CD4-positive, alpha-beta T cell (primary cell): ENCODE data around the gene ENO1. TPM values are rescaled to one million over a fixed set of nuclear protein-coding genes. Genes with fewer than 3 reads are reported as not detected.

ENCODE experiments used
- ATAC-seq: fragments of 200-7000 bp; cut with Tn5 transposase; one replicate; pipeline ENCODE4 v1.10.0; 2022; ENCODE audit warnings: mild to moderate bottlenecking; ENCODE audit not compliant: poor library complexity
- CTCF ChIA-PET: fragments of 350-600 bp; sonication (Branson Sonifier 250); formaldehyde crosslinking; loops from one replicate; lab custom pipeline; 2021; ENCODE audit warnings: antibody characterized with exemption, inconsistent platforms; lab: Charles Lee
- POLR2A ChIA-PET: fragments of 350-600 bp; sonication (Branson Sonifier 250); formaldehyde crosslinking; loops from one replicate; lab custom pipeline; 2021; ENCODE audit warnings: antibody characterized with exemption, inconsistent platforms; lab: Charles Lee
- DNase-seq, 14 experiments: peaks; one replicate each; pipeline ENCODE4 v3.0.0-alpha.2; 2013 to 2020; ENCODE audit warnings: mixed read lengths in 2 of 14
- H3K27ac ChIP-seq, 2 donors: one replicate each; pipeline versions ENCODE4 v1.5.1 to v1.7.0; 2013; ENCODE audit warnings: low read length in 2 of 2, low read depth in 1 of 2, mild to moderate bottlenecking in 1 of 2
- H3K27me3 ChIP-seq, 2 experiments: 1 replicate in 1 of 2; 2 replicates in 1 of 2; pipeline versions ENCODE4 v1.6.1 to v1.7.0; 2013; ENCODE audit warnings: low read length in 2 of 2, control low read depth in 1 of 2, mild to moderate bottlenecking in 1 of 2, moderate library complexity in 1 of 2; ENCODE audit not compliant: insufficient read depth in 2 of 2, control insufficient read depth in 1 of 2
- H3K36me3 ChIP-seq: one replicate; pipeline ENCODE4 v1.6.1; 2013; ENCODE audit warnings: low read length, control low read depth; ENCODE audit not compliant: insufficient read depth
- H3K4me1 ChIP-seq: one replicate; pipeline ENCODE4 v1.6.1; 2013; ENCODE audit warnings: low read length, control low read depth; ENCODE audit not compliant: insufficient read depth
- H3K4me3 ChIP-seq: one replicate; pipeline ENCODE4 v1.5.1; 2013; ENCODE audit warnings: mild to moderate bottlenecking, low read length, moderate library complexity
- H3K9me3 ChIP-seq, 2 experiments: 1 replicate in 1 of 2; 2 replicates in 1 of 2; pipeline versions ENCODE4 v1.6.1 to v1.7.0; 2013; ENCODE audit warnings: low read length in 2 of 2, mild to moderate bottlenecking in 2 of 2, control low read depth in 1 of 2, moderate library complexity in 1 of 2; ENCODE audit not compliant: control insufficient read depth in 1 of 2, insufficient read depth in 1 of 2
- H3K27ac Mint-ChIP-seq: one replicate; pipeline ENCODE4 v1.8.0; 2020; ENCODE audit warnings: mixed read lengths
- H3K27me3 Mint-ChIP-seq: one replicate; pipeline ENCODE4 v1.8.0; 2021; ENCODE audit warnings: mixed read lengths
- H3K36me3 Mint-ChIP-seq: one replicate; pipeline ENCODE4 v1.8.0; 2021; ENCODE audit warnings: low read depth, mixed read lengths
- H3K4me1 Mint-ChIP-seq: one replicate; pipeline ENCODE4 v1.8.0; 2021; ENCODE audit warnings: low read depth, mixed read lengths
- H3K4me3 Mint-ChIP-seq: one replicate; pipeline ENCODE4 v1.8.0; 2020; ENCODE audit warnings: mild to moderate bottlenecking, mixed read lengths
- H3K9me3 Mint-ChIP-seq: one replicate; pipeline ENCODE4 v1.8.0; 2020; ENCODE audit warnings: mixed read lengths
- CTCF ChIP-seq: fragments of 200-600 bp; IDR thresholded peaks from one replicate; pipeline ENCODE4 v1.8.0; 2022; ENCODE audit warnings: antibody characterized with exemption, mild to moderate bottlenecking
- intact Hi-C, 2 experiments: fragments of 100-400 bp; cut with DNase I in 1 of 2; cut with micrococcal nuclease in 1 of 2; formaldehyde crosslinking; loops; one replicate each; pipeline versions ENCODE4 v1.15.1 to v1.9.0; 2023 to 2025; cut with DNase I, micrococcal nuclease
- total RNA-seq, 174 experiments: library from RNA in 2 of 174; stranded (reverse) in 2 of 174; gene quantifications; one replicate each; pipeline ENCODE4 v1.2.3 and lab custom pipeline; 2021 to 2026

Gene ENO1
- total RNA-seq, 2 experiments from 2014 or later = 120 to 129 TPM

GRCh38 chr1:8847990-8848389 is 30.5 kb downstream of the ENO1 start:
- Mint-ChIP-seq H3K27ac (no peak overlapping the region), H3K4me1 (peaks cover 8% of the 10 kb centered on the region), H3K36me3 (no peaks in the 10 kb centered on the region), H3K4me3 (no peak overlapping the region), H3K27me3 (no peaks in the 10 kb centered on the region), H3K9me3 (no peaks in the 10 kb centered on the region)
- H3K9me3 ChIP-seq = no peaks in the 10 kb centered on the region
- peaks cover 7% of the 10 kb centered on the region for H3K4me1 ChIP-seq
- H3K36me3 ChIP-seq = no peaks in the 10 kb centered on the region
- ChIA-PET CTCF (interaction anchor here (1.0 to 2.7 kb wide), 13 partner anchors 8 to 286 kb away, joined by 3 to 31 read pairs (median 5); no protein-coding TSS in a partner anchor), POLR2A (interaction anchor here (1.0 to 2.4 kb wide), 2 partner anchors 8 to 12 kb away, joined by 3 to 10 read pairs; no protein-coding TSS in a partner anchor)
- intact Hi-C loops = loop anchor here in 1 of 2 experiments (5.0 kb wide), 1 partner anchor 121 kb away; no protein-coding TSS in a partner anchor
- no peak for TF ChIP-seq CTCF
- no peak for ATAC-seq
- no peak overlapping the region for H3K4me3 ChIP-seq
- no peaks in the 10 kb centered on the region for H3K27me3 ChIP-seq
- DNase-seq = no peak
- no peak overlapping the region for H3K27ac ChIP-seq

- H3K27ac ChIP-seq = no peak overlapping the region
- H3K4me1 Mint-ChIP-seq = peaks cover 8% of the 10 kb centered on the region
- no peak for ATAC-seq
Measured at GRCh38 chr1:8846263-8846662, 32.2 kb downstream of the ENO1 start.

GRCh38 chr1:8845104-8846097 is 33.1 kb downstream of the ENO1 start:
- no peak overlapping the region for H3K4me3 Mint-ChIP-seq
- DNase-seq (no peak), ATAC-seq (no peak)
- no peak overlapping the region for H3K27ac Mint-ChIP-seq
- H3K4me1 Mint-ChIP-seq = peaks cover 8% of the 10 kb centered on the region
- Histone ChIP-seq H3K4me1 (peaks cover 7% of the 10 kb centered on the region), H3K4me3 (no peak overlapping the region), H3K36me3 (no peaks in the 10 kb centered on the region), H3K27me3 (no peaks in the 10 kb centered on the region), H3K27ac (no peak overlapping the region), H3K9me3 (no peaks in the 10 kb centered on the region)
- no peaks in the 10 kb centered on the region for H3K27me3 Mint-ChIP-seq
- intact Hi-C loops = loop anchor here in 1 of 2 experiments (5.0 kb wide), 1 partner anchor 118 kb away; no protein-coding TSS in a partner anchor
- ChIA-PET POLR2A (no interaction called here), CTCF (no interaction called here)
- H3K9me3 Mint-ChIP-seq = no peaks in the 10 kb centered on the region
- H3K36me3 Mint-ChIP-seq = no peaks in the 10 kb centered on the region
- TF ChIP-seq CTCF = no peak

More at GRCh38 chr1:8846263-8846662, 32.2 kb downstream of the ENO1 start:
- no peak overlapping the region for H3K4me3 ChIP-seq
- H3K9me3 ChIP-seq = no peaks in the 10 kb centered on the region
- H3K27ac Mint-ChIP-seq = no peak overlapping the region
- ChIA-PET POLR2A (no interaction called here), CTCF (no interaction called here)
- DNase-seq = no peak
- H3K36me3 Mint-ChIP-seq = no peaks in the 10 kb centered on the region
- intact Hi-C loops = loop anchor here in 1 of 2 experiments (5.0 kb wide), 1 partner anchor 119 kb away; no protein-coding TSS in a partner anchor
- H3K9me3 Mint-ChIP-seq = no peaks in the 10 kb centered on the region
- no peak overlapping the region for H3K4me3 Mint-ChIP-seq
- peaks cover 7% of the 10 kb centered on the region for H3K4me1 ChIP-seq
- no peaks in the 10 kb centered on the region for H3K36me3 ChIP-seq
- H3K27me3 Mint-ChIP-seq = no peaks in the 10 kb centered on the region
- no peaks in the 10 kb centered on the region for H3K27me3 ChIP-seq
- TF ChIP-seq CTCF = no peak
